Testis (tissue), 2 donors: ENCODE data around the gene LIPE.

ENCODE experiments used
- CTCF ChIP-seq, 3 experiments: fragments of 450-650 bp in 2 of 3; fragments of 200-600 bp in 1 of 3; sonication (generic) in 1 of 3; IDR thresholded peaks; one replicate each; pipeline ENCODE4 v1.5.1; 2016 to 2019; ENCODE audit warnings: antibody characterized with exemption in 3 of 3, mild to moderate bottlenecking in 2 of 3, moderate library complexity in 1 of 3
- POLR2A ChIP-seq: fragments of 450-650 bp; IDR thresholded peaks from one replicate; pipeline ENCODE4 v1.6.1; 2017; ENCODE audit warnings: antibody characterized with exemption, mild to moderate bottlenecking, moderate library complexity

- no peak for TF ChIP-seq CTCF (IDR thresholded peaks at IDR 0.05)
- TF ChIP-seq POLR2A = no peak
These were observed 71.3 kb downstream of the LIPE start for GRCh38 chr19:42355896-42356295.
